DMS153 treated with DMSO at 0.1 percent for 48 hours (cell line): ENCODE data around the gene LRRC41.
"Not testable (repeated sequence)": the region's sequence is repeated elsewhere in the genome, so short reads cannot be mapped to it uniquely, and the experiment has no call there.

Experiments used
- DNase-seq: peaks from one replicate; lab custom pipeline; 2025; ENCODE audit not compliant: unreplicated experiment; lab: John Stamatoyannopoulos, UW

LRRC41 gene, protein sequence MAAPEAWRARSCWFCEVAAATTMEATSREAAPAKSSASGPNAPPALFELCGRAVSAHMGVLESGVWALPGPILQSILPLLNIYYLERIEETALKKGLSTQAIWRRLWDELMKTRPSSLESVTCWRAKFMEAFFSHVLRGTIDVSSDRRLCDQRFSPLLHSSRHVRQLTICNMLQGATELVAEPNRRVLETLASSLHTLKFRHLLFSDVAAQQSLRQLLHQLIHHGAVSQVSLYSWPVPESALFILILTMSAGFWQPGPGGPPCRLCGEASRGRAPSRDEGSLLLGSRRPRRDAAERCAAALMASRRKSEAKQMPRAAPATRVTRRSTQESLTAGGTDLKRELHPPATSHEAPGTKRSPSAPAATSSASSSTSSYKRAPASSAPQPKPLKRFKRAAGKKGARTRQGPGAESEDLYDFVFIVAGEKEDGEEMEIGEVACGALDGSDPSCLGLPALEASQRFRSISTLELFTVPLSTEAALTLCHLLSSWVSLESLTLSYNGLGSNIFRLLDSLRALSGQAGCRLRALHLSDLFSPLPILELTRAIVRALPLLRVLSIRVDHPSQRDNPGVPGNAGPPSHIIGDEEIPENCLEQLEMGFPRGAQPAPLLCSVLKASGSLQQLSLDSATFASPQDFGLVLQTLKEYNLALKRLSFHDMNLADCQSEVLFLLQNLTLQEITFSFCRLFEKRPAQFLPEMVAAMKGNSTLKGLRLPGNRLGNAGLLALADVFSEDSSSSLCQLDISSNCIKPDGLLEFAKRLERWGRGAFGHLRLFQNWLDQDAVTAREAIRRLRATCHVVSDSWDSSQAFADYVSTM

DNA sequence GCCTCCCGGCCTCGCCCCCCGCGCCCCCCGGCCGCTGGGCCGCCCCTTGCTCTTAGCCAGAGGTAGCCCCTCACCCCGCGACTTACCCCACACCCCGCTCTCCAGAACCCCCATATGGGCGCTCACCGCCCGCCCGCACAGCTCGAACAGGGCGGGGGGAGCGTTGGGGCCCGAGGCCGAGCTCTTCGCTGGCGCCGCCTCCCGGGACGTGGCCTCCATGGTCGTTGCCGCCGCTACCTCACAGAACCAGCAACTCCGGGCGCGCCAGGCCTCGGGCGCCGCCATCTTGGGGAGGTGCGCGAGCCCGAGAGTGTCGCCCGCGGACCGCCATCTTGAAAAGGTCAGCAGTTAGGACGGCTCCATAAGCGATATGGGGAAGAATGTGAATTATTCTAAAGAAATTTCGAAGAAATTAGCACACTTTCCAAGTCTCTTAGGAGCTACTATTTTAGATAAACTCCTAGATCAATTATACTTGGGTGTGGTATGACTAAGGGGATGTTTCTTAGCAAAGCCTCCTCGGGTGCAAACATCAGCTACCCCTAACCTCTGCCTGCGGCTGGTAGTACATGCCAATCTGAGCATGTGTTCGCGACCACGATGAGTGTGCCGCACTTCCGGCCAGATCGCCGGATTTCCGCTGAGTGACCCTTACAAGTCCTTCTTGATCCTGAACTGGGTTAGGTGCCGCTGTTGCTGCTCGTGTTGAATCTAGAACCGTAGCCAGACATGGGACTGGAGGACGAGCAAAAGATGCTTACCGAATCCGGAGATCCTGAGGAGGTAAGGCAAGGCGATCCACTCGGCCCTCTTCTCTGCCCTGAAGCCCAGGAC lies at the start of gene LRRC41, which contains the start of gene UQCRH:
Gene LRRC41 (minus strand): TSS at position 579 of the 834 bp plus-strand sequence. CDS start 294 bp downstream, at position 285.
Gene UQCRH (plus strand): TSS at position 661 of the 834 bp plus-strand sequence. CDS start 69 bp downstream, at position 730.
- peak; percentile 100 for DNase-seq

DNA sequence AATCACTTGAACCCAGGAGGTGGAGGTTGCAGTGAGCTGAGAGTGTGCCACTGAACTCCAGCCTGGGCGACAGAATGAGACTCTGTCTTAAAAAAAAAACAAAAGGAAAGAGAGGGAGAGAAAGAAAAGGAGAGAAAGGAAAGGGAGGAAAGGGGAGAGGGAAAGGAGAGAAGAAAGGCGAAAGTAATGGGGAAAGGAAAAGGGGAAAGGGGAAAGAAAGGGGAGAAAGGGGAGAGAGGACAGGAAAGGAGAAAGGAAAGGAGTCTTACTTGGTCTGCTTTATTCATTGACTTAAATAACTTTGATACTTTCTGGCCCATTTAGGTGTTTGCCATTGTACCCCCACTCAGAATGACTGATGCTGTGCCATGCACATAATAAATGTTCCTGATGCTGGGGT lies 48.9 kb upstream of the LRRC41 start:
- DNase-seq, result no peak

GRCh38 chr1:46345281-46345680 lies 41.9 kb upstream of the LRRC41 start:
- DNase-seq, result no peak

- DNase-seq, result no peak
These were observed 41.1 kb upstream of the LRRC41 start for GRCh38 chr1:46344481-46344880.

- no peak for DNase-seq
These were observed 40.3 kb upstream of the LRRC41 start for GRCh38 chr1:46343705-46344104.

DNA sequence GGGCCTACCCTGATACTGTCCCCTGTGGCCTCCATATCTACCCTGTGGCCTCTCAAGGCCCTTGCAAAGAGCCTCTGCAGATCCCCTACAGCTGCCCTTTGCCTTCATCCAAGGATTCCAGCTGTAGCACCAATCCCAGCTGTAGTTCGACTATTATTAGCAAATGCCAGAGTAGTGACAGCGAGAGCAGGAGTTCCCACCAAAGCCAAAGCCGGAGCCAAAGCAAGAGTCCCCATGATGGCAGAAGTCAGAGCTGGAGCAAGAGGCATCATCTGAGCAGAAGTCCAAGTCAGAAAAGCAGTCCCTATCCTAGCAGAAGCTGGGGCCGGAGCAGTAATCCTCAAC lies 39.9 kb upstream of the LRRC41 start:
- no peak for DNase-seq

DNA sequence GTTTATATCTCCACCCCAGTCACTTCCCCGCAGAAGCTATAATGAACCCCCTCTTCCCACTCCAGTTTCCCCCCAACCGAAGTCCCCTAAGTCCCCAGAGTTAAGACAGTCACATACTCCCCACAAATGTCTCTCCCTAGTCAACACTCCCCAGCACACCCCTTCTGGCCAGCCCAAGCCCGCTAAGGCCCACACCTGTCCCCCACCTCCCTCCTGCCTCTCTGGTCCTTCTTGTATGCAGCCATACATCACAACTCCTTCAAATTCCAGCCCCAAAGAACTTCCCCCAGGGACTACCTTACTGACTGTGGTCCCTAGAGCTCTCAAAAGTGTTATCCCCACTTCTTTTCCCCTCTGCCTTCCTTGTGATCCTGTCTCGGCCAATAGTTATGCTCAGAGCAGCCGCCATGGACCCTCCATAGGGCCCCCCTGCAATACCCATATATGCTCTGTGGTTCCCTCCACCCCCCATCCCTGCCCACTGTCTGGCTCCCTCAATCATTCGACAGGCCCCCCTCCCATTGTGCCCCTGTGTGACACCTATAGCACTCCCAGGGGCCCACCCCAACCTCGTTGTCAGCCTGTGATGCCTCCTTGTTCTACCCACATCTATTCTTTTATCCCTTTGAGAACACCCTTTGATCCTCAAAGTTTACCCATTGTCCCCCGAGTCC lies 39.4 kb upstream of the LRRC41 start:
- no peak for DNase-seq

- no peak for DNase-seq
These were observed 38.8 kb upstream of the LRRC41 start for GRCh38 chr1:46342084-46342656.

- DNase-seq, result no peak
These were observed 38.0 kb upstream of the LRRC41 start for GRCh38 chr1:46341222-46342083.

GRCh38 chr1:46340404-46341221 lies 37.2 kb upstream of the LRRC41 start, which contains the start of gene NSUN4:
Gene NSUN4, plus strand, starts transcription at chr1:46340807. Its CDS starts 20 bp downstream, at chr1:46340827.
- DNase-seq, result peak; percentile 95

DNA sequence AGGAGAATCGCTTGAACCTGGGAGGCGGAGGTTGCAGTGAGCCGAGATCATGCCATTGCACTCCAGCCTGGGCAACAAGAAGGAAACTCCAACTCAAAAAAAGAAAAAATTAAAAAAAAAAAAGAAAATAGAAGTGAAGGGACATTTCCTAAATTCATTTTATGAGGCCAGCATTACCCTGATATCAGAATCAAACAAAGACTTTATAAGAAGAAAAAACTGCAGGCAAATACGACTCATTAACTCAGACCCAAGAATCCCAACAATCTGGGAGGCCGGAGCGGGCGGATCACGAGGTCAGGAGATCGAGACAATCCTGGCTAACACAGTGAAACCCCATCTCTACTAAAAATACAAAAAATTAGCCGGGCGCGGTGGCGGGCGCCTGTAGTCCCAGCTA lies 34.0 kb upstream of the LRRC41 start:
- not testable (repeated sequence) for DNase-seq

DNA sequence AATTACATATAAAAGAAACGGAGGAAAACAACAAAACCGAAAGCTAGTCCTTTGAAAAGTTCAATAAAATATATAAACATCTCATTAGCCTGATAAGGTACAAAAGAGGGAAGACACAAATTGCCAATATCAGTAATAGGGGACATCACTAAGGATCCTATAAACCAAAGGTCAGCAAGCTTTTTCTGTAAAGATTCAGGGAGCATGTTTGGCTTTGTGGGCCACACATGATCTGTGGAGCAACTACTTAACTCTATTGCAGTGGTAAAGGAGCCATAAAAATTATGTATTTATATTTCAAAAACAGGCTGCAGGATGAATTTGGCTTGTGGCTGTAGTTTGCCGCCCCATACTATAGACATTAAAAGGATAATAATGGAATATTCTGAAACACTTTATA lies 31.7 kb upstream of the LRRC41 start:
- no peak for DNase-seq

GRCh38 chr1:46334030-46334384 lies 30.6 kb upstream of the LRRC41 start:
- DNase-seq, result no peak

GRCh38 chr1:46333300-46334029 lies 30.0 kb upstream of the LRRC41 start:
- DNase-seq, result peak; percentile 51

GRCh38 chr1:46331786-46332540 lies 28.5 kb upstream of the LRRC41 start:
- not testable (repeated sequence) for DNase-seq

DNA sequence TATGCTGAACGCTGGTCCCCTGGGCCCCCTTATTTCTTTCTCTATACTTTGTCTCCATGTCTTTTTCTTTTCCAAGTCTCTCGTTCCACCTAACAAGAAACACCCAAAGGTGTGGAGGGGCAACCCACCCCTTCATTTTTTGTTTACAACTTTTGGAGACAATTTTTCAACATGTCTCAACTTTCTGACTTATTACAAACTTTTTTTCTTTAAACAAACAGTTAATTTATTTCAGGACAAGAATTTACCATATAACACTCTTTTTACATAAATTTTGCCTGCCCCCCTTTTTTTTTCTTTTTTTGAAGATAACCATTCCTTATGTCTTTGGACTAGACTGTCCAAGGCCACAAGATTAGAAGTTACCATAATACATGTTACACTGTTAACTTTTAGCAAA lies 27.0 kb upstream of the LRRC41 start:
- DNase-seq, result not testable (repeated sequence)

- DNase-seq, result not testable (repeated sequence)
These were observed 26.4 kb upstream of the LRRC41 start for GRCh38 chr1:46329807-46330206.
